Stimulated activated memory B cell treated with anti-CD40 and anti-IgM and Interleukin-4, amounts not matched to agents 10 μg/mL and 1 μg/mL and 100 μg/mL, for 72 hours (primary cell): ENCODE measurements around the gene RPS8.

Source experiments
- ATAC-seq: fragments of 150-1000 bp; cut with Tn5 transposase; 2 replicates; pipeline ENCODE4 v1.10.0; 2021
- H3K27ac Mint-ChIP-seq: one replicate; pipeline ENCODE4 v1.8.0; 2022; ENCODE audit warnings: mild to moderate bottlenecking, mixed read lengths
- H3K27me3 Mint-ChIP-seq: one replicate; pipeline ENCODE4 v1.8.0; 2022; ENCODE audit warnings: mixed read lengths
- H3K36me3 Mint-ChIP-seq: one replicate; pipeline ENCODE4 v1.8.0; 2022; ENCODE audit warnings: mixed read lengths
- H3K4me1 Mint-ChIP-seq: one replicate; pipeline ENCODE4 v1.8.0; 2022; ENCODE audit warnings: mixed read lengths
- H3K4me3 Mint-ChIP-seq: one replicate; pipeline ENCODE4 v1.8.0; 2022; ENCODE audit warnings: mild to moderate bottlenecking, moderate library complexity, mixed read lengths
- H3K9me3 Mint-ChIP-seq: one replicate; pipeline ENCODE4 v1.8.0; 2022; ENCODE audit warnings: mixed read lengths

RPS8 gene

DNA sequence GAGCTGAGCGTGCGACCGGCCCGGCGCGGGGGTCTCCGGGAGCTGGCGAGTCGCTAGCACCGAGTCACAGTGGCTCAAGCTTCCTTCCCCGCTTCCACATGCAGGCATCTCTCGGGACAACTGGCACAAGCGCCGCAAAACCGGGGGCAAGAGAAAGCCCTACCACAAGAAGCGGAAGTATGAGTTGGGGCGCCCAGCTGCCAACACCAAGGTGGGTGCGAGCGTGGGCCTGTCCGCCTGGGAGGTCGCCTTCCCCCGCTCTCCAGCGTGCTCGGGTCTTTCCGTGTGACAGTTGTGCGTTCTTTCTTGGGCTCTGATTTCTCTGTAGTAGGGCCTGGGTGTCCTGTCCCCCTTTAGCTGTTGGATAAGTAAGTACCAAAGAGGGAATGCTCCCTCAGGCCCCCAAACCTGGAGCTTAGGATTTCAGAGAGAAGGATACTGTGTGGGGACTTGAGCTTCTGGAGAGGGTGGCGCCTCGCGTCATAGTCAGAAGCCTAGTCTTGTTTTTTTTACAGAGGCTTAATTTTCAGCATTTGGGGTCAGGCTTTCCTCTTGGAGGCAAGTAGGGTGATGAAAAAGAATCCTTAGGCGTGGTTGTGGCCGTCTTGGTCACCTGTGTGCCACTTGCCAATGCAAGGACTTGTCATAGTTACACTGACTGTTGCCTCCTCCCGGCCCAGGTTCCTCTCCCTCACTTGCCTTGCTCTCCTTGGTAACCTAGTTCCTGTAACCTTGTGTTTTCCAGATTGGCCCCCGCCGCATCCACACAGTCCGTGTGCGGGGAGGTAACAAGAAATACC is 790 bp downstream of the RPS8 start:
- Mint-ChIP-seq H3K27ac (peak overlapping the region; percentile 96), H3K36me3 (peaks cover 53% of the 10 kb centered on the region)

DNA sequence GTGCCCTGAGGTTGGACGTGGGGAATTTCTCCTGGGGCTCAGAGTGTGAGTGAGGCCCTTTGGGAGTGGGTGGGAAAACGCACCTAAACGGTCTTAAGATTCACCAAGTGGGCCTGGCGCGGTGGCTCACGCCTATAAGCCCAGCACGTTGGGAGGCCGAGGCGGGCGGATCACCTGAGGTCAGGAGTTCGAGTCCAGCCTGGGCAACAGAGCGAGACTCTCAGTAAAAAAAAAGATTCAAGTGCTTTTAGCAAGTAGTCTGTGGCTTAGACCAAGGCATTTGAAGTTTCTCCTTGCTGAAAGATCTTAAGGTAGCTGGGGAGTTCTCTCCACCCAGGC is 1.4 kb downstream of the RPS8 start:
- H3K27me3 Mint-ChIP-seq = no peaks in the 10 kb centered on the region
- peaks cover 59% of the 10 kb centered on the region for H3K36me3 Mint-ChIP-seq
- H3K4me3 Mint-ChIP-seq = peak overlapping the region; percentile 93
- no peak for ATAC-seq
- H3K27ac Mint-ChIP-seq = peak overlapping the region; percentile 96
- H3K9me3 Mint-ChIP-seq = no peaks in the 10 kb centered on the region
- H3K4me1 Mint-ChIP-seq = peaks cover 51% of the 10 kb centered on the region

More for the DNA sequence above, 790 bp downstream of the RPS8 start:
- Mint-ChIP-seq H3K4me1 (peaks cover 47% of the 10 kb centered on the region), H3K4me3 (peak overlapping the region; percentile 93), H3K9me3 (no peaks in the 10 kb centered on the region), H3K27me3 (no peaks in the 10 kb centered on the region)
- peak; percentile 60 for ATAC-seq

DNA sequence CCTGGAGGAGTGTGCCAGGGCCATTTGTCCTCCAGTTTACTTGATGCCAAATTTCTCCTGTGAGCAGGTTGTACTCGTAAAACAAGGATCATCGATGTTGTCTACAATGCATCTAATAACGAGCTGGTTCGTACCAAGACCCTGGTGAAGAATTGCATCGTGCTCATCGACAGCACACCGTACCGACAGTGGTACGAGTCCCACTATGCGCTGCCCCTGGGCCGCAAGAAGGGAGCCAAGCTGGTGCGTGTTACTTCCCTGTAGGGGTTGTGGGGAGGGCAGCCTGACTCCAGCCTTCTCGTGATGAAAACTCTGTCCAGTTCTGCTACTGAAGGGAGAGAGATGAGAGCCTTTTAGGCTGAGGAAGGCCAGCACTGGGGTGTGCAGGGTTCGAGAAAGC is 2.2 kb downstream of the RPS8 start:
- peaks cover 61% of the 10 kb centered on the region for H3K36me3 Mint-ChIP-seq
- H3K4me3 Mint-ChIP-seq = peak overlapping the region; percentile 93
- no peak for ATAC-seq

DNA sequence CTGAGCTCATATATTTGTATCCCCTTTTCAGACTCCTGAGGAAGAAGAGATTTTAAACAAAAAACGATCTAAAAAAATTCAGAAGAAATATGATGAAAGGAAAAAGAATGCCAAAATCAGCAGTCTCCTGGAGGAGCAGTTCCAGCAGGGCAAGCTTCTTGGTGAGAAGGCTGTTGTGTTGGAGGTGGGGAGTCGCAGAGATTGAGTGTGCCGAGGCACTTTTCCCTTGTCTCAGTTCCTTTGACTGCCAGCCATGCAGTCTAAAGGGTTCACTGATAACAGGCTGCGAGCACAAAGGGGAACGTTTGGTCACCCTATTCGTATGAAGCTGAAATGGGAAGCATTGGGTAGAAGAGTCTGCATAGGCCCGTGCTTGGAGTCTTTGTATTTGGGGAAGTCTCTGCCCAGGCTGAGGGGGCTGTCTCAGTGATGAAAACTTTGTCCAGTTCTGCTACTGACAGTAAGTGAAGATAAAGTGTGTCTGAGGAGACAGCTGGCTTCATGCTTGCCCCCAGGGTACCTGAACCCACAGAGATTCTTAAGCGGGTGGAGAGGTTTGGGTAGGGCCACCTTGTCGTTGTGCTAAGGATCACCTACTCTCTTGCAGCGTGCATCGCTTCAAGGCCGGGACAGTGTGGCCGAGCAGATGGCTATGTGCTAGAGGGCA is 2.8 kb downstream of the RPS8 start:
- H3K4me1 Mint-ChIP-seq = peaks cover 53% of the 10 kb centered on the region
- H3K27me3 Mint-ChIP-seq = no peaks in the 10 kb centered on the region
- no peaks in the 10 kb centered on the region for H3K9me3 Mint-ChIP-seq
- H3K4me3 Mint-ChIP-seq = peak overlapping the region; percentile 93
- H3K36me3 Mint-ChIP-seq = peaks cover 61% of the 10 kb centered on the region
- ATAC-seq = no peak
- peak overlapping the region; percentile 96 for H3K27ac Mint-ChIP-seq

More for the DNA sequence above, 2.2 kb downstream of the RPS8 start:
- peak overlapping the region; percentile 96 for H3K27ac Mint-ChIP-seq
- H3K4me1 Mint-ChIP-seq = peaks cover 51% of the 10 kb centered on the region
- no peaks in the 10 kb centered on the region for H3K27me3 Mint-ChIP-seq
- H3K9me3 Mint-ChIP-seq = no peaks in the 10 kb centered on the region

DNA sequence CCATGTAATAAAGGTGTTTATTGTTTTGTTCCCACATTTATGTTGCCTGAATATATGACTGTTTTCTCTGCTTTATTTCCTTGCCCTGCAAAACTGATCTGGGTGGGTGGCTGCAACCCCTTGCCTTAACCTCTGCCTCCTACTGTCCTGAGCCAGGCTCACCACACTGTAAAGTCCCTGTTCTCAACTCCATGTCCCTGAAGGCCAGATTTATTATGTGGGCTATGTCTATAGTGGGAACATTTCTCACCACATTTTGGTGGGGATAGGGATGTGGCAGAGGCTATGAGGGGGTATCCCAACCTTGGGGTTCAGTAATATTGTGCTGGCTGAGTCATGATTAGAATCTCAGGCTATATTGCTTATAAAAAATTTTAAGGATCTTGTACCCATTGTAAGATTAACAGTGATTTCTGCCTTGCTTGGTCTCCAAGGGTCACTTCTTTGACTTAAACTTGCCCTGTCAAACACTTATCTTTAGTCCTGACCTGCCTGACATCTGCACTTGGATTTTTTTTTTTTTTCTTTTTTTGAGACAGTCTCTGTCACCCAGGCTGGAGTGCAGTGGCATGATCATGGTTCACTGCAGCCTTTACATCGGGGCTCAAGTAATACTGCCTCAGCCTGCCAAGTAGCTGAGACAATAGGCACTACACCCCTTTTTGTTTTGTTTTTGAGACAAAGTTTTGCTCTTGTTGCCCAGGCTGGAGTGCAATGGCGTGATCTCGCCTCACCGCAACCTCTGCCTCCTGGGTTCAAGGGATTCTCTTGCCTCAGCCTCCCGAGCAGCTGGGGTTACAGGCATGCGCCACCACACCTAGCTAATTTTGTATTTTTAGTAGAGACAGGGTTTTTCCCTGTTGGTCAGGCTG is 3.6 kb downstream of the RPS8 start:
- H3K4me3 Mint-ChIP-seq = peak overlapping the region; percentile 24
- H3K9me3 Mint-ChIP-seq = no peaks in the 10 kb centered on the region
- ATAC-seq = no peak
- no peak overlapping the region for H3K27ac Mint-ChIP-seq
- peaks cover 61% of the 10 kb centered on the region for H3K36me3 Mint-ChIP-seq
- H3K4me1 Mint-ChIP-seq = peaks cover 61% of the 10 kb centered on the region
- no peaks in the 10 kb centered on the region for H3K27me3 Mint-ChIP-seq

DNA sequence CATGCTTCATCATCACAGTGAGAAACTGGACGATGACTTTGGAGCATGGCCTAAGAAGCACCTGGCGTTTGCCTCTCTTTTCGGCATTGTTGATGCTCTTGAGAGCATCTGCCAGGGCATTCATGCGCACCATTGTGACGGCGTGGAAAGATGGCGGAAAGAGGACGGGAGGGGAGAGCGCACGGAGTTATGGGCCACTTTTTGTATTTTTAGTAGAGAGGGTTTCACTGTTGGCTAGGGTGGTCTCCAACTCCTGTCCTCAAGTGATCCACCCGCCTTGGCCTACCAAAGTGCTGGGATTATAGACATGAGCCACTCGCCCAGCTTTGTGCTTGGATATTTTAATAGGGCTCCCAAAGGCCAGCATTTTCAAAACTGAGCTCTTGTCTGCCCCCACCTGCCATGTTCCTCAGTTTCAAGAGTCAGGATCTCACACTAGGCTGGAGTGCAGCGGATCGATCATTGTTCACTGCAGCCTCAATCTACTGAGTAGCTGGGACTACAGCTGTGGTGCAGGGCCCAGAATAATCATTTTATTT is 5.3 kb downstream of the RPS8 start:
- no peak overlapping the region for H3K27ac Mint-ChIP-seq
- no peak for ATAC-seq
- no peak overlapping the region for H3K4me3 Mint-ChIP-seq
- H3K36me3 Mint-ChIP-seq = peaks cover 61% of the 10 kb centered on the region
- peaks cover 67% of the 10 kb centered on the region for H3K4me1 Mint-ChIP-seq
- H3K27me3 Mint-ChIP-seq = no peaks in the 10 kb centered on the region
- H3K9me3 Mint-ChIP-seq = no peaks in the 10 kb centered on the region

DNA sequence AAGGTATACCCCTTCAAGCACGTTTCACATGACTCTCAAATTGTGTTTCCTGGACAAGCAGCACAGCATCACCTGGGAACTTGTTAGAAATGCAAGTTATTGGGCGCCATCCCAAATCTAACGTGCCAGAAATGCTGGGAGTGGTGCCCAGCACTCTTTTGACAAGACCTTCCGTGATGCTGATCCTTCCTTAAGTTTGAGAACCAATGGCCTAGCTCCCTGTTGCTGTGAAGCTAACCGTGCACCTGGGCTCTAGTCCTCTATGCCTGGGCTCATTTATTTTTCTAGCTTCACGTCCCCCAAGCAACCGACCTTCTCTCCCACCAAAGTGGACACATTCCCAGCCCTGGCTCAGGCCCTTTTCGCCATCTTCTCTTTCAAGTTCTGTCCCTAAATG is 8.4 kb downstream of the RPS8 start:
- Mint-ChIP-seq H3K4me3 (peak overlapping the region; percentile 66), H3K27ac (peak overlapping the region; percentile 67), H3K9me3 (no peaks in the 10 kb centered on the region), H3K36me3 (peaks cover 32% of the 10 kb centered on the region), H3K4me1 (peaks cover 51% of the 10 kb centered on the region), H3K27me3 (no peaks in the 10 kb centered on the region)
- ATAC-seq = no peak

DNA sequence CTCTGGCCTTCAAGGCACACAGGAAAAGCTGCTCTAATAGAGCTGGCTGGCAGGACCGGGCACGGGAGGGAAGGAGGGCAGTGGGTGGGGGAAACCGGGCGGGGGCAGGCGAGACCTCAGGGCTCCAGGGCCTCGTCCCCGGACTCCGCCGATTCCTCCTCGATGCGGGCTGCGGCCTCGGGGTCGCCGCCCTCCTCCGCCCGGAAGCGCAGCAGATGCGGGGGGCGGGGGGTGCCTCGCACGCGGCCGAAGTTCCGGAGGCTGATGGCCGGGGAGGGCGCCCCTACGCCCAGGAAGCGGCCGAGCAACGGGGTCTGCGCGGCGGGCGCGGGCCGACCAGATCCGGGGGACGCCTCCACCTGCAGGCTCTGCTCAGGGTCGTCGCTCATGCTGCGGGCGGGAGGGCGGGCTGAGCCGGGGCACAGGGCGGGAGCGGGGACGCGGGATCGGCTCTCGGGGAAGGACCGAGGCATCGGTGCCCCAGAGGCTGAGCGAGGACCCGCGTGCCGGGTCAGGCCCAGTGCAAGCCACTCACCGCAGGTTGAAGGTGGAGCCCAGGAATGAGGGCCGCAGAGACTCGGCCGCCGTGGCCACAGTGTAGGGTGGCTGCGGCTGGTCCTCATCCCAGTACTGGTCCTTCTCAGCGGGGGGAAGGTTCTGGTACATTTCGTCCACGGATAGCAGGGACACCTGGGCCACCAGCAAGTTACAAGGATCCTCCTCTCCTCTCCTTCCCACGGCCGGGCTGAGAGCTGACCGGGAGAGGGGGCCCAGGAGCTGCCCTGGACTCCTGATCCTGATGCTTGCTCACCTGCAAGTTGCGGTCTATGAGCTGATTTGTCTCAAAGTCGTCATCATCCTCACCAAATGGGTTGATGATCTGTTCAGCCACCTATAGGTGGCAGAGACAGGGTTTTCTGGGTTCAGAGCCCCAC is 9.0 kb downstream of the RPS8 start:
- ATAC-seq = peak; percentile 35
- Mint-ChIP-seq H3K27ac (peak overlapping the region; percentile 79), H3K4me1 (peaks cover 47% of the 10 kb centered on the region), H3K36me3 (peaks cover 25% of the 10 kb centered on the region), H3K4me3 (peak overlapping the region; percentile 69), H3K9me3 (no peaks in the 10 kb centered on the region), H3K27me3 (no peaks in the 10 kb centered on the region)

DNA sequence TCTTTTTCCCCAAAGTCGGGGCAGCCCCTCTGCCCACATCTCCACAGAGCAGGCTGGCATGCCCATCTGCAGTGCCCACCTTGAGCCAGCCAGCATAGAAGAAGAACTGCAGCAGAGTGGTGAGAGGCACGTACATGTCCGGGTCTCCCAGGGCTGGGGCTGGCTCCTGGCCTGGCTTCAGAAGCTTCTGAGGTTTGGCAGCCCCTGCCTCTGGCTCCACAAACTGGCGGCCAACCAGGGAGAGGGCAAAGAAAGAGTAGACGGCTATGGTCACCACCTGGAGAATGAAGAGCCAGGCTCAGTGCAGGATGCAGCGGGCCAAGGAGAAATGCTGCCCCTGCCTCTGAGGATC is 9.7 kb downstream of the RPS8 start:
- Mint-ChIP-seq H3K9me3 (no peaks in the 10 kb centered on the region), H3K27ac (peak overlapping the region; percentile 79), H3K36me3 (peaks cover 19% of the 10 kb centered on the region), H3K4me1 (peaks cover 47% of the 10 kb centered on the region), H3K4me3 (peak overlapping the region; percentile 69), H3K27me3 (no peaks in the 10 kb centered on the region)
- no peak for ATAC-seq

DNA sequence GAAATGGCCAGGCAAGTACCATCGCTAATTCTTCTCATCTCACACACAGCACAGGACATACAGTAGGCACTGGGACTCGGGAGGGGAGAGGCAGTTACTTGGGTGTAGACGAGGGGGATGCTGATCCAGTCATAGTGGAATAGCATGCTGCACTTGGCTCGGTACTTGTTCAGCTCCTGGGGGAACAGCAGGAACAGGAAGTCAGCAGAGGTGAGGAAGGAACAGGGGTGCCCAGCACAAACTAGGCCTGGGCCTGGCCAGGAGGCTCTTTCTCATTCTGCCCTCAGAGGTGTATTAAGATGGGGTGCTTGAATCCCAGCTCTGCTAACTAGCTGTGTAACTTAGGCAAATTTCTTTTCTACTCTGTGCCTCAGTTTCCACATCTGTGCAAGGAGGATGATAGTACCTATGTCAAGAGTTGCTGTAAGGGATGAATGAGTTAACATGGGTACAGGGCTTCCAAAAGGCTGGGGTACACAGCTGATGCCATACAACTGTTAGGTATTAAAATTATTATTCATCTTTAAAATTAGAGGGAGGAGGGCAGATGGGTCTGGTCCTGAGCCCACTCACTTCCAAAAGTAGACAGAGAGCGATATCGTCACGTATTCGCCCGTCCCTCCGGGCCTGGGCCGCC is 10.3 kb downstream of the RPS8 start:
- Mint-ChIP-seq H3K4me3 (peak overlapping the region; percentile 68), H3K4me1 (peaks cover 43% of the 10 kb centered on the region), H3K36me3 (peaks cover 13% of the 10 kb centered on the region), H3K27ac (peak overlapping the region; percentile 79), H3K9me3 (no peaks in the 10 kb centered on the region), H3K27me3 (no peaks in the 10 kb centered on the region)
- no peak for ATAC-seq

DNA sequence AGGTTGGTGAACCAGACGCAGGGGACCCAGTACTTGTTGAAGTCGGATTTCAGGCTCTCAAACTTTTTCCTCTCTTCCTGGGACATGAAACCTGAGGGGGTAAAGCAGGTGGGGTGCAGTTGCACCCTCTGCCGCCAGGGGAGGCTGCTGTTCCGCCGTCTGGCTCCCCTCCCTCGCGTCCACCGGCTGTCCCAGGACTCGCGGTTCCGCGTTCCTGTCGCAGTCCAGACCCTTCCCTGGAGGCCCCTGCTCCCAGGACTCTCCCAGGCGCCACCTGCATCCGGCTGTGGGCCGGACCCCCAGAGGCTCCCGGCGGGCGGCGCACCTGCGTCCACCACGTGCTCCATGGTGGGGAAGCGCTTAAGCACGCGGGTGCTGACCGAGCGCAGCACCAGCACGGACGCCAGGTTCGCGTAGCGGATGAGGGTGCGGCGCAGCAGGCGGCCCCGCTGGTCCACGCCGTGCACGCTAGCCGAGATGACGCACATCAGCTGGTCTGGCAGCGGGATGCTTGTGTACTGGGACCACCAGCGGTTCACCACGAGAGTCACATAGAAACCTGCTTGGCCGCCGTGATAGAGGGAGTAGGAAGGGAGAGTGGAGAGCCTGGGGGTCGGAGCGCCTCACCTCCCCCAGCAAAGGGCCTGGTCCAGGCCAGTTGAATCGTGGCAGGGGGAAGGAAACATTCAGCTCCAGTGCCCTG is 10.9 kb downstream of the RPS8 start:
- Mint-ChIP-seq H3K9me3 (no peaks in the 10 kb centered on the region), H3K4me3 (peak overlapping the region; percentile 68), H3K36me3 (peaks cover 6% of the 10 kb centered on the region), H3K27ac (peak overlapping the region; percentile 79), H3K4me1 (peaks cover 38% of the 10 kb centered on the region), H3K27me3 (no peaks in the 10 kb centered on the region)
- peak; percentile 84 for ATAC-seq

DNA sequence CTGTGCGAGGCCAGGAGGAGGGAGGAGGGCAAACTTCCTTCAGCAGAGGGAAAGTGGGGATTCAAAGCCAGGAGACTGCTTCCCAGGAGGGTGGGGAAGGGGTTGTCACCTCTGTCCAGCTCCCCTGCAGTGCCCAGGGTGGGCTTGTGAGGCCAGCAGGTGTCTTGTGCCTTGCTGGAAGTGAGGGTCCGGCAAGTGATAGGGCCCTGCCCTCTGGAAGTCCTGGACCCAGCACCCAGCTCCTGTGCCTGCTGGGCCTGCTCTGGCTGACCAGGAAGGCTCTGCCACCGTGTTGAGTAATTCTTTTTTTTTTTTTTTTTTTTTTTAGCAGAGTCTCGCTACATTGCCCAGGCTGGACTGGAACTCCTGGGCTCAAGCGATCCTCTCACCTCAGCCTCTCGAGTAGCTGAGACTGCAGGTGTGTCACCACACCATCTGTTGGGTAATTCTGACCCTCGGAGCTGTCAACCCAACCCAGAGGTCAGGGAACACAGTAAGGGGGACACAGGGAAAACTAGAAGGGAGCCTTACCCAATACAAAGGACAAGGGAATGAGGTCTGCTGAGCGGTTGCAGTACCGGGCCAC is 11.6 kb downstream of the RPS8 start:
- peak overlapping the region; percentile 79 for H3K27ac Mint-ChIP-seq

DNA sequence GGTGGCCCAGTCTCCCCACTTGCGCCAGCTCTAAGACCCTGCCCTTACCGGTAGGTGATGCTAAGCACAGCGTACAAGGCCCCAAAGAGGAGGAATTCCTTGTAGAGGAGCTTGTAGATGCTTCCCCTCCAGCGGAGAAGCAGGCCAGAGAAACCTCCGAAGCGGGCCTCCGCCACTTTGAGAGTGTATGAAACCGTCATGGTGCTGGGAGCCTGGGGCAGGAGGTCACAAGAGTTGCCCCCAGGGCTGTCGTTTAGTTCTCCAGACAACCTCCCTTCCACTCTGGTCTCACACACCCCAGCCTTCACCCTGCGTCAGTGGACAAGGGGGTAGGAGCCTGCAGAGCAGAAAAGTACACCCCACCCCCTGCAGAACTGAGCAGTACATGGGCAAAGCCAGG is 12.2 kb downstream of the RPS8 start:
- no peaks in the 10 kb centered on the region for H3K9me3 Mint-ChIP-seq
- peak overlapping the region; percentile 79 for H3K27ac Mint-ChIP-seq
- H3K4me1 Mint-ChIP-seq = peaks cover 35% of the 10 kb centered on the region
- H3K4me3 Mint-ChIP-seq = no peak overlapping the region
- no peaks in the 10 kb centered on the region for H3K36me3 Mint-ChIP-seq
- ATAC-seq = no peak
- H3K27me3 Mint-ChIP-seq = no peaks in the 10 kb centered on the region

More for the DNA sequence above, 11.6 kb downstream of the RPS8 start:
- ATAC-seq = no peak
- no peaks in the 10 kb centered on the region for H3K36me3 Mint-ChIP-seq
- H3K9me3 Mint-ChIP-seq = no peaks in the 10 kb centered on the region
- peaks cover 35% of the 10 kb centered on the region for H3K4me1 Mint-ChIP-seq
- H3K4me3 Mint-ChIP-seq = no peak overlapping the region
- H3K27me3 Mint-ChIP-seq = no peaks in the 10 kb centered on the region
